K562 (cell line): ENCODE data around the gene RARRES2. TPM values are rescaled to one million over a fixed set of nuclear protein-coding genes. Genes with fewer than 3 reads are reported as not detected.

Experiments used
- CHD4 ChIP-seq: fragments of 200-600 bp; sonication (generic); IDR thresholded peaks from 3 replicates; pipeline ENCODE4 v1.6.1; 2012; ENCODE audit warnings: low read depth, mild to moderate bottlenecking, mixed read lengths, low read length, inconsistent platforms; ENCODE audit not compliant: insufficient read depth, insufficient replicate concordance, poor library complexity, severe bottlenecking
- CREM ChIP-seq: IDR thresholded peaks from 2 replicates; pipeline ENCODE4 v1.6.1; 2014; ENCODE audit warnings: antibody characterized with exemption, low read depth
- FOSL1 ChIP-seq: fragments of 200-800 bp; sonication (Bioruptor generic); conservative IDR thresholded peaks from 2 replicates; pipeline ENCODE4 v1.6.1; 2016; ENCODE audit warnings: missing genetic modification characterization, missing compliant biosample characterization
- HMGN3 ChIP-seq: IDR thresholded peaks from 2 replicates; pipeline ENCODE4 v1.6.1; 2011; ENCODE audit warnings: borderline replicate concordance, low read depth, mild to moderate bottlenecking, mixed read lengths, low read length; ENCODE audit not compliant: insufficient read length; ENCODE audit errors: extremely low read depth
- NFRKB ChIP-seq: fragments of 450-650 bp; IDR thresholded peaks from 2 replicates; pipeline ENCODE4 v1.6.1; 2016; ENCODE audit warnings: low read depth
- NONO ChIP-seq, 2 experiments: fragments of 200-400 bp in 1 of 2; fragments of 450-650 bp in 1 of 2; formaldehyde crosslinking in 1 of 2; IDR thresholded peaks; 2 replicates each; pipeline ENCODE4 v1.6.1; 2017; ENCODE audit warnings: low read depth in 2 of 2, mild to moderate bottlenecking in 2 of 2, moderate library complexity in 2 of 2, low read length in 1 of 2
- PCBP2 ChIP-seq: fragments of 200-400 bp; formaldehyde crosslinking; IDR thresholded peaks from 2 replicates; pipeline ENCODE4 v1.6.1; 2018; ENCODE audit warnings: low read length, low read depth, mild to moderate bottlenecking, moderate library complexity; ENCODE audit not compliant: poor library complexity, severe bottlenecking
- PHF21A ChIP-seq: fragments of 450-650 bp; IDR thresholded peaks from 2 replicates; pipeline ENCODE4 v1.6.1; 2017; ENCODE audit warnings: low read depth, borderline replicate concordance
- POLR3A ChIP-seq: IDR thresholded peaks from 2 replicates; pipeline ENCODE4 v1.6.1; 2011; ENCODE audit warnings: borderline replicate concordance, mild to moderate bottlenecking, moderate library complexity; ENCODE audit not compliant: insufficient read length, insufficient read depth; ENCODE audit errors: extremely low read depth
- RERE ChIP-seq: sonication (generic); formaldehyde crosslinking; IDR thresholded peaks from 2 replicates; pipeline ENCODE4 v1.8.0; 2023; ENCODE audit warnings: missing genetic modification reagents, mild to moderate bottlenecking, borderline replicate concordance
- RUNX1 ChIP-seq: sonication (generic); IDR thresholded peaks from 2 replicates; pipeline ENCODE4 v1.6.1; 2016; ENCODE audit warnings: antibody characterized with exemption, low read depth
- SMAD1 ChIP-seq: fragments of 150-350 bp; IDR thresholded peaks from 2 replicates; pipeline ENCODE4 v1.6.1; 2014; ENCODE audit warnings: low read length, low read depth; ENCODE audit not compliant: partially characterized antibody
- SMARCB1 ChIP-seq: IDR thresholded peaks from 2 replicates; pipeline ENCODE4 v1.6.1; 2011; ENCODE audit warnings: improper control_type of control experiment, low read depth; ENCODE audit not compliant: insufficient read length
- SREBF2 ChIP-seq: sonication (generic); formaldehyde crosslinking; IDR thresholded peaks from 2 replicates; pipeline ENCODE4 v1.4.0; 2020; ENCODE audit warnings: mild to moderate bottlenecking, missing genetic modification reagents
- TBP ChIP-seq: optimal IDR thresholded peaks from 2 replicates; pipeline ENCODE3; 2011; ENCODE audit warnings: low read depth, low read length, improper control_type of control experiment
- VEZF1 ChIP-seq: fragments of 200-800 bp; sonication (Bioruptor generic); IDR thresholded peaks from 2 replicates; pipeline ENCODE4 v1.6.1; 2017; ENCODE audit warnings: missing genetic modification characterization, missing compliant biosample characterization
- ZNF12 ChIP-seq: sonication (generic); formaldehyde crosslinking; IDR thresholded peaks from 2 replicates; pipeline ENCODE4 v1.4.0; 2020; ENCODE audit warnings: mild to moderate bottlenecking, missing genetic modification reagents
- ZNF184 ChIP-seq: sonication (generic); formaldehyde crosslinking; IDR thresholded peaks from 2 replicates; pipeline ENCODE4 v1.5.0; 2020; ENCODE audit warnings: missing genetic modification reagents
- ZNF589 ChIP-seq: fragments of 200-800 bp; sonication (Bioruptor generic); IDR thresholded peaks from 2 replicates; pipeline ENCODE4 v1.6.1; 2016; ENCODE audit warnings: low read depth, missing genetic modification characterization, missing compliant biosample characterization
- ZNF668 ChIP-seq: fragments of 250-450 bp; sonication (Bioruptor Pico); IDR thresholded peaks from 2 replicates; pipeline ENCODE4 v1.8.0; 2022; ENCODE audit warnings: mild to moderate bottlenecking, inconsistent platforms
- polyA plus RNA-seq, 8 experiments: library from polyadenylated mRNA; depleted of rRNA in 4 of 8; stranded (reverse) in 5 of 8; unstranded in 3 of 8; fragments of >200 nt; fragmentation: Nextera tagmentation in 2 of 8; fragmentation: Illumina TruSeq in 1 of 8; extraction: Ambion mirVana in 2 of 8; extraction: Trizol in 1 of 8; gene quantifications; 2 replicates each; pipeline versions ENCODE4 v1.2.1 to v1.2.3, GENCODE V29; 2011 to 2014; ENCODE audit warnings: inconsistent platforms in 1 of 8, missing spikeins in 1 of 8
- total RNA-seq, 7 experiments: library from RNA; depleted of rRNA in 6 of 7; stranded (reverse); fragments of >200 nt in 6 of 7; fragmentation: Illumina TruSeq in 2 of 7; extraction: Trizol in 2 of 7; gene quantifications; 2 replicates each; pipeline versions ENCODE4 v1.2.1 to v1.2.3, GENCODE V29; 2011 to 2021; ENCODE audit warnings: low replicate concordance in 1 of 7

RARRES2 gene
- total and polyA plus RNA-seq, 9 of the 15 experiments (the other 6 are each of a cell fraction or from before 2014, with no cell fraction given) = 0.11 to 1.7 (median 0.23) TPM; not detected in 6

GRCh38 chr7:150322833-150323681 is 18.4 kb downstream of the RARRES2 start, which contains the start of the genes ACTR3C and LRRC61 (continued):
- peak; percentile 13; the same call in 1 of the 2 replicates for TF ChIP-seq PHF21A
- TF ChIP-seq HMGN3 = peak; percentile 96
- TF ChIP-seq RUNX1 = peak; percentile 52
- TF ChIP-seq ZNF589 (CRISPR knock-in tag) = peak; percentile 79; the same call in 1 of the 2 replicates
- no peak; the same call in 1 of the 2 replicates for TF ChIP-seq FOSL1 (tag)
- TF ChIP-seq VEZF1 (CRISPR knock-in tag) = peak; percentile 59
- no peak for TF ChIP-seq PCBP2
- TF ChIP-seq RERE (CRISPR knock-in tag) = no peak; the same call in 1 of the 2 replicates
- peak; percentile 83; the same call in 1 of the 2 replicates for TF ChIP-seq ZNF668 (CRISPR knock-in tag)
- TF ChIP-seq NONO (IDR thresholded peaks at IDR 0.05; ENCODE audit: low read depth in 2 of 2, low read length in 1 of 2) = peak in 1 of 2 experiments; percentile 98
- TF ChIP-seq SREBF2 (CRISPR knock-in tag) = no peak
- TF ChIP-seq CREM = peak; percentile 66; the same call in 1 of the 2 replicates
- no peak for TF ChIP-seq ZNF184 (CRISPR knock-in tag)
- TF ChIP-seq TBP = peak; percentile 53
- no peak for TF ChIP-seq POLR3A
- peak; percentile 98 for TF ChIP-seq NFRKB
- no peak for TF ChIP-seq CHD4
- TF ChIP-seq SMAD1 = peak; percentile 26
- TF ChIP-seq ZNF12 = peak; percentile 43; the same call in 1 of the 2 replicates
- TF ChIP-seq SMARCB1 = peak; percentile 6
